ENCODE results near the gene TMEM114. TPM values are rescaled to one million over a fixed set of nuclear protein-coding genes. Genes with fewer than 3 reads are reported as not detected.

TMEM114 gene
- total and polyA plus RNA-seq, 2 experiments from 2014 or later = not detected

DNA sequence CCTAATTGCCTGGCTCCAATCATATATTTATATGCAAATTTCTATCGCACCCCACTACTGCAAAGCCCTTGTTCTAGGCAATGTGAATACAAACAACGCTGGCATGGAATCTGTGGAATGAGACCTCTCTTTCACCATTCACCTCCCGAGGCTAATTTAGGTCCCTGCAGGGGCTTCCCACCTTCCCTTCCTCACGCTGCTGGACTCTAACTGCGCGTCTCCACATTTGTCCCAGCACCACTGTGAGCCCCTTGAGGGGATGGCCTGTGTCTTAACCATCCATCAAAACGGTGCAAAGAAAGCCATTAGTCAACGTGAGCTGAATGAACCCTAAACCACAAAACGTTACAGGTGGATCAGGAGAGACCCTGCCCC, 1.6 kb downstream of the TMEM114 start:
- H4K20me1 ChIP-seq (ENCODE audit: insufficient read depth) = no peaks in the 10 kb centered on the region
- H3K79me2 ChIP-seq (ENCODE audit: insufficient read depth) = no peaks in the 10 kb centered on the region
- in situ Hi-C loops (cut with MboI) = no loop called here
- no peak overlapping the region for H3K4me2 ChIP-seq (ENCODE audit: unreplicated experiment)
- no peak overlapping the region for H3K9ac ChIP-seq
- no peak overlapping the region for H3K4me3 ChIP-seq
- H3K9me3 ChIP-seq (ENCODE audit: low read depth) = no peaks in the 10 kb centered on the region
- H3K36me3 ChIP-seq (ENCODE audit: low read depth) = no peaks in the 10 kb centered on the region
- WGBS, 2 experiments (ENCODE audit: low coverage in 1 of 2, low lambda C conversion rate in 2 of 2, missing lambda C conversion rate in 2 of 2) = 7 to 9% methylated on average over 9 of the region's 9 CpGs
- no peak overlapping the region for H3K27ac ChIP-seq
- no peaks in the 10 kb centered on the region for H3F3A ChIP-seq (ENCODE audit: insufficient read depth)
- H3K9me2 ChIP-seq (ENCODE audit: insufficient read depth) = no peaks in the 10 kb centered on the region
- DNase-seq = no peak
- TF ChIP-seq EZH2 (IDR thresholded peaks at IDR 0.05; ENCODE audit: insufficient read depth, poor library complexity, severe bottlenecking) (no peak), EZH2phosphoT487 (IDR thresholded peaks at IDR 0.05; ENCODE audit: insufficient read depth, low read depth) (no peak)
- no peaks in the 10 kb centered on the region for H3K4me1 ChIP-seq (ENCODE audit: insufficient read depth)
- H2AFZ ChIP-seq = no peak overlapping the region
- peaks cover 40% of the 10 kb centered on the region for H3K27me3 ChIP-seq (replicated peaks; ENCODE audit: insufficient read depth)

DNA sequence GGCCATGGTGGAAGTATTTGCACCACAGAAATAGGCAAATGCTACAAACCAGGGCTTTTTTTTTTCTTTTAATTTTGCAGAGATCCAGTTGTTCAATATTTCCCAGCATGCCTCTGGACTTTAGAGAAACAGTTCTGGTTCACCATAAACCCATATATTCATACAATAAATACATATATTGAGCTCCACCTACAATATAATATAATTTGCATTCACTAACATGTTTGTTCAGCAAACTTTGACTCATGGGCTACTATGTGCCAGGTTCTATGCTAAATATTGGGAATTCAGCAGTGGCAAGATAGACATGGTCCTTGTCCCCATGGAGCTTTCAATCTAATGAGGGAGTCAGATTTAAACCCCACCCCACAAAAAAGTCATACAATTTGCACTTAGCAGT, 3.2 kb downstream of the TMEM114 start:
- no peak overlapping the region for H2AFZ ChIP-seq
- no peak overlapping the region for H3K4me2 ChIP-seq (ENCODE audit: unreplicated experiment)
- no peaks in the 10 kb centered on the region for H4K20me1 ChIP-seq (ENCODE audit: insufficient read depth)
- in situ Hi-C loops (cut with MboI) = no loop called here
- peaks cover 40% of the 10 kb centered on the region for H3K27me3 ChIP-seq (replicated peaks; ENCODE audit: insufficient read depth)
- H3K79me2 ChIP-seq (ENCODE audit: insufficient read depth) = no peaks in the 10 kb centered on the region
- no peaks in the 10 kb centered on the region for H3K4me1 ChIP-seq (ENCODE audit: insufficient read depth)
- H3K27ac ChIP-seq = no peak overlapping the region
- H3K4me3 ChIP-seq = no peak overlapping the region
- no peaks in the 10 kb centered on the region for H3K36me3 ChIP-seq (ENCODE audit: low read depth)
- TF ChIP-seq EZH2phosphoT487 (IDR thresholded peaks at IDR 0.05; ENCODE audit: insufficient read depth, low read depth) = no peak
- no peak for TF ChIP-seq EZH2 (IDR thresholded peaks at IDR 0.05; ENCODE audit: insufficient read depth, poor library complexity, severe bottlenecking)
- H3K9me3 ChIP-seq (ENCODE audit: low read depth) = no peaks in the 10 kb centered on the region
- H3K9me2 ChIP-seq (ENCODE audit: insufficient read depth) = no peaks in the 10 kb centered on the region
- H3F3A ChIP-seq (ENCODE audit: insufficient read depth) = no peaks in the 10 kb centered on the region
- no peak for DNase-seq
- no peak overlapping the region for H3K9ac ChIP-seq

DNA sequence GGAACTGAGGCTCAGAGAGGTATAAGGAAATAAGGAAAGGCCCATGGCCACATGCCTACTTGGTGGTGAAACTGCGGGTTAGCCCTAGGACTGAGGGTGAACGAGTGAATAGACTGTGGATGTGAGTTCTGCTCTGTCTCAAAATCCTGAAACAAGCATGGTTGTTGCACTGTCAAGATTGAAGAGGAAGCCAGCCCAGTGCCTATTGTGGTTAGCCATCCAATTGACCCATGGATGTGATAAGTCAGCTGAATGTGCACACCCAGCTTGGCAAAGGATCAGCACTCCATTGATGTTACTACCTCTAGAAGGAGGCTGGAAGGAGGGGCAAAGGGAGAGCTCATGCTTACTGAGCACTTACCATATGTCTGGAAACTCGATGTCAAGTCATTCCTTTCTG, 4.5 kb downstream of the TMEM114 start:
- Histone ChIP-seq H3K27me3 (replicated peaks; ENCODE audit: insufficient read depth) (peaks cover 39% of the 10 kb centered on the region), H3K27ac (no peak overlapping the region), H2AFZ (no peak overlapping the region), H3K9ac (no peak overlapping the region), H3K4me3 (no peak overlapping the region), H3F3A (ENCODE audit: insufficient read depth) (no peaks in the 10 kb centered on the region), H3K4me2 (ENCODE audit: unreplicated experiment) (no peak overlapping the region), H3K9me3 (ENCODE audit: low read depth) (no peaks in the 10 kb centered on the region), H3K4me1 (ENCODE audit: insufficient read depth) (no peaks in the 10 kb centered on the region), H3K79me2 (ENCODE audit: insufficient read depth) (no peaks in the 10 kb centered on the region), H3K36me3 (ENCODE audit: low read depth) (no peaks in the 10 kb centered on the region), H4K20me1 (ENCODE audit: insufficient read depth) (no peaks in the 10 kb centered on the region), H3K9me2 (ENCODE audit: insufficient read depth) (no peaks in the 10 kb centered on the region)
- DNase-seq = no peak
- WGBS, 2 experiments (ENCODE audit: low coverage in 1 of 2, low lambda C conversion rate in 2 of 2, missing lambda C conversion rate in 2 of 2) = 38 to 52% methylated on average over 3 of the region's 3 CpGs
- in situ Hi-C loops (cut with MboI) = no loop called here
- TF ChIP-seq EZH2 (IDR thresholded peaks at IDR 0.05; ENCODE audit: insufficient read depth, poor library complexity, severe bottlenecking) (no peak), EZH2phosphoT487 (IDR thresholded peaks at IDR 0.05; ENCODE audit: insufficient read depth, low read depth) (no peak)

DNA sequence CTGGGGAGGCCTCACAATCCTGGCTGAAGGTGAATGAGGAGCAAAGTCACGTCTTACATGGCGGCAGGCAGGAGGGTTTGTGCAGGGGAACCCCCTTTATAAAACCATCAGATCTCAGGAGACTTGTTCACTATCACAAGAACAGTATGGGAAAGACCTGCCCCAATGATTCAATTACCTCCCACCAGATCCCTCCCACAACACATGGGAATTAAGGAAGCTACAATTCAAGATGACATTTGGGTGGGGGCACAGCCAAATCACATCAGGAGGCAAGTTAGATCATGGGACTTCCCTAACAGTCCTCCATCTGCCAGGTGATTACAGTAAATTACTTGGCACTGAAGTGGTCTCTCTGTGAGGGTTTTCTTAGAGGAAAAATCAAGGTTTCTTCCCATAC, 5.3 kb downstream of the TMEM114 start:
- Histone ChIP-seq H3K9ac (no peak overlapping the region), H3K4me1 (ENCODE audit: insufficient read depth) (no peaks in the 10 kb centered on the region), H3K79me2 (ENCODE audit: insufficient read depth) (no peaks in the 10 kb centered on the region), H3K9me2 (ENCODE audit: insufficient read depth) (no peaks in the 10 kb centered on the region), H3K4me2 (ENCODE audit: unreplicated experiment) (no peak overlapping the region), H3F3A (ENCODE audit: insufficient read depth) (no peaks in the 10 kb centered on the region), H2AFZ (no peak overlapping the region), H3K4me3 (no peak overlapping the region), H3K27me3 (replicated peaks; ENCODE audit: insufficient read depth) (peaks cover 31% of the 10 kb centered on the region), H3K36me3 (ENCODE audit: low read depth) (no peaks in the 10 kb centered on the region), H3K9me3 (ENCODE audit: low read depth) (no peaks in the 10 kb centered on the region), H4K20me1 (ENCODE audit: insufficient read depth) (no peaks in the 10 kb centered on the region), H3K27ac (no peak overlapping the region)
- no peak for TF ChIP-seq EZH2phosphoT487 (IDR thresholded peaks at IDR 0.05; ENCODE audit: insufficient read depth, low read depth)
- TF ChIP-seq EZH2 (IDR thresholded peaks at IDR 0.05; ENCODE audit: insufficient read depth, poor library complexity, severe bottlenecking) = no peak
- DNase-seq = no peak
- WGBS, 2 experiments (ENCODE audit: low coverage in 1 of 2, low lambda C conversion rate in 2 of 2, missing lambda C conversion rate in 2 of 2) = 18 to 21% methylated on average over 2 of the region's 2 CpGs
- in situ Hi-C loops (cut with MboI) = no loop called here

DNA sequence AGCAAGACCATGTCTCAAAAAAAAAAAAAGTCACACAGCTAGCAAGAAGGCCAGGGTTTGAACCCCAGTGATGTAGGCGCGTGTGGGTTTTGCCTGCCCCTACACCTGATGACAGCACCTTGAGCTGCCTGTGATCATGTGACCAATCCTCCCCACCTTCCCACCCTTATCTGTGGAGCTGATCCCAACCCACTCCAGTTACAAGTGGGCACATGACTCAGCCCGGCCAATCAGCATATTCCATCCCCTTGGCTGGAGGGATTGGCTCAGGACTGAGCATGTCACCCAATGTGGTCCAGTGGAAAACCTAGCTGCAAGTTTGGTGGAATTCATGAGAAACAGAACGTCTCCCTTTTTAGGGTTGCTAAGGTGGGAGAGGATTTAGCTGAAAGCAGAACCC, 6.6 kb downstream of the TMEM114 start:
- no peak overlapping the region for H3K4me2 ChIP-seq (ENCODE audit: unreplicated experiment)
- no peak overlapping the region for H3K27ac ChIP-seq
- H3K36me3 ChIP-seq (ENCODE audit: low read depth) = no peaks in the 10 kb centered on the region
- H3K9ac ChIP-seq = no peak overlapping the region
- peaks cover 18% of the 10 kb centered on the region for H3K27me3 ChIP-seq (replicated peaks; ENCODE audit: insufficient read depth)
- no peaks in the 10 kb centered on the region for H3K9me2 ChIP-seq (ENCODE audit: insufficient read depth)
- no peaks in the 10 kb centered on the region for H3F3A ChIP-seq (ENCODE audit: insufficient read depth)
- H3K9me3 ChIP-seq (ENCODE audit: low read depth) = no peaks in the 10 kb centered on the region
- no peaks in the 10 kb centered on the region for H4K20me1 ChIP-seq (ENCODE audit: insufficient read depth)
- H3K4me1 ChIP-seq (ENCODE audit: insufficient read depth) = no peaks in the 10 kb centered on the region
- no peak for TF ChIP-seq EZH2phosphoT487 (IDR thresholded peaks at IDR 0.05; ENCODE audit: insufficient read depth, low read depth)
- no peak for TF ChIP-seq EZH2 (IDR thresholded peaks at IDR 0.05; ENCODE audit: insufficient read depth, poor library complexity, severe bottlenecking)
- H2AFZ ChIP-seq = no peak overlapping the region
- no peak for DNase-seq
- no peak overlapping the region for H3K4me3 ChIP-seq
- H3K79me2 ChIP-seq (ENCODE audit: insufficient read depth) = no peaks in the 10 kb centered on the region
- WGBS, 2 experiments (ENCODE audit: low coverage in 1 of 2, low lambda C conversion rate in 2 of 2, missing lambda C conversion rate in 2 of 2) = 54 to 63% methylated on average over 4 of the region's 4 CpGs
- in situ Hi-C loops (cut with MboI) = no loop called here
